ENCODE results near the gene RUNX2. TPM values are rescaled to one million over a fixed set of nuclear protein-coding genes. Genes with fewer than 3 reads are reported as not detected.

RUNX2 gene
- total RNA-seq, 4 donors from 2014 or later, result 1.4 to 40.4 (median 5.1) TPM

- peak overlapping the region in 2 of 4 donors; percentile 33 to 61 for H3K27ac ChIP-seq
- H3K4me1 ChIP-seq, result no peaks in the 10 kb centered on the region
- H3K27me3 ChIP-seq, result no peaks in the 10 kb centered on the region
- H3K36me3 ChIP-seq, result no peaks in the 10 kb centered on the region
- DNase-seq, result no peak
- H3K4me3 ChIP-seq, result no peak overlapping the region
- no peaks in the 10 kb centered on the region for H3K9me3 ChIP-seq
- TF ChIP-seq CTCF (IDR thresholded peaks at IDR 0.05) (no peak), POLR2A (IDR thresholded peaks at IDR 0.05) (no peak)
These were observed 249.8 kb downstream of the RUNX2 start for GRCh38 chr6:45577836-45578504.

GRCh38 chr6:45584127-45584526 lies 256.0 kb downstream of the RUNX2 start:
- Histone ChIP-seq H3K4me1 (peaks cover 0 to 11% (median 2%) of the 10 kb centered on the region in 4 donors), H3K36me3 (no peaks in the 10 kb centered on the region), H3K4me3 (no peak overlapping the region), H3K9me3 (no peaks in the 10 kb centered on the region), H3K27me3 (no peaks in the 10 kb centered on the region), H3K27ac (no peak overlapping the region)
- DNase-seq, result no peak
- TF ChIP-seq CTCF (IDR thresholded peaks at IDR 0.05) (no peak), POLR2A (IDR thresholded peaks at IDR 0.05) (no peak)

- Histone ChIP-seq H3K36me3 (no peaks in the 10 kb centered on the region), H3K9me3 (no peaks in the 10 kb centered on the region), H3K27me3 (no peaks in the 10 kb centered on the region), H3K27ac (peak overlapping the region in 1 of 4 donors; percentile 15), H3K4me1 (peaks cover 0 to 11% (median 4%) of the 10 kb centered on the region in 4 donors), H3K4me3 (no peak overlapping the region)
- peak in 2 of 3 donors; percentile 58 to 60 for DNase-seq
- TF ChIP-seq CTCF (IDR thresholded peaks at IDR 0.05) (no peak), POLR2A (IDR thresholded peaks at IDR 0.05) (no peak)
These were observed 258.4 kb downstream of the RUNX2 start for GRCh38 chr6:45586216-45587171.

- Histone ChIP-seq H3K27ac (no peak overlapping the region), H3K9me3 (no peaks in the 10 kb centered on the region), H3K4me1 (peaks cover 0 to 11% (median 4%) of the 10 kb centered on the region in 4 donors), H3K36me3 (no peaks in the 10 kb centered on the region), H3K27me3 (no peaks in the 10 kb centered on the region), H3K4me3 (no peak overlapping the region)
- no peak for DNase-seq
- TF ChIP-seq POLR2A (IDR thresholded peaks at IDR 0.05) (no peak), CTCF (IDR thresholded peaks at IDR 0.05) (no peak)
These were observed 259.3 kb downstream of the RUNX2 start for GRCh38 chr6:45587229-45588060.

GRCh38 chr6:45589367-45589766 lies 261.2 kb downstream of the RUNX2 start:
- Histone ChIP-seq H3K4me1 (peaks cover 0 to 11% (median 4%) of the 10 kb centered on the region in 4 donors), H3K36me3 (no peaks in the 10 kb centered on the region), H3K27ac (no peak overlapping the region), H3K27me3 (no peaks in the 10 kb centered on the region), H3K4me3 (no peak overlapping the region), H3K9me3 (no peaks in the 10 kb centered on the region)
- TF ChIP-seq POLR2A (IDR thresholded peaks at IDR 0.05) (no peak), CTCF (IDR thresholded peaks at IDR 0.05) (no peak)
- no peak for DNase-seq

Data from Peyer's patch (tissue), 4 donors.